ENCODE results near the gene TRIL.

TRIL gene

GRCh38 chr7:28983396-28984190 is 25.5 kb upstream of the TRIL start:
- no peak for DNase-seq

GRCh38 chr7:28981161-28981465 is 23.0 kb upstream of the TRIL start:
- no peak for DNase-seq

- no peak for DNase-seq
These were observed 22.5 kb upstream of the TRIL start for GRCh38 chr7:28980451-28981160.

- no peak for DNase-seq
These were observed 21.6 kb upstream of the TRIL start for GRCh38 chr7:28979776-28980175.

GRCh38 chr7:28977881-28978280 is 19.8 kb upstream of the TRIL start:
- no peak for DNase-seq

- DNase-seq = no peak
These were observed 17.9 kb upstream of the TRIL start for GRCh38 chr7:28976022-28976421.

- no peak for DNase-seq
These were observed 15.5 kb upstream of the TRIL start for GRCh38 chr7:28973591-28973990.

GRCh38 chr7:28964056-28964455 is 5.9 kb upstream of the TRIL start:
- no peak for DNase-seq

- DNase-seq = no peak
These were observed 3.8 kb upstream of the TRIL start for GRCh38 chr7:28961972-28962371.

- DNase-seq = no peak
These were observed 2.1 kb upstream of the TRIL start for GRCh38 chr7:28960071-28960840.

GRCh38 chr7:28958980-28959347 is 834 bp upstream of the TRIL start:
- DNase-seq = no peak

GRCh38 chr7:28957751-28958234 is 337 bp downstream of the TRIL start:
- no peak for DNase-seq

- DNase-seq = no peak
These were observed 923 bp downstream of the TRIL start for GRCh38 chr7:28957064-28957750.

GRCh38 chr7:28956608-28957063 is 1.5 kb downstream of the TRIL start:
- no peak for DNase-seq

- DNase-seq = no peak
These were observed 2.2 kb downstream of the TRIL start for GRCh38 chr7:28955718-28956607.

- DNase-seq = no peak
These were observed 2.8 kb downstream of the TRIL start for GRCh38 chr7:28955356-28955717.

GRCh38 chr7:28954946-28955345 is 3.2 kb downstream of the TRIL start:
- DNase-seq = no peak

GRCh38 chr7:28954471-28954870 is 3.7 kb downstream of the TRIL start:
- no peak for DNase-seq

- no peak for DNase-seq
These were observed 4.5 kb downstream of the TRIL start for GRCh38 chr7:28953633-28954032.

- no peak for DNase-seq
These were observed 16.0 kb downstream of the TRIL start for GRCh38 chr7:28942168-28942567.

GRCh38 chr7:28941633-28942032 is 16.5 kb downstream of the TRIL start:
- no peak for DNase-seq

GRCh38 chr7:28940741-28941384 is 17.3 kb downstream of the TRIL start:
- DNase-seq = no peak

Data from stimulated activated CD4-positive, alpha-beta T cell treated with anti-CD3 and anti-CD28 coated beads, Interleukin-4, amount 100 ng/mL, for 24 hours (primary cell).